ENCODE results near the gene SPAG7. TPM values are rescaled to one million over a fixed set of nuclear protein-coding genes. Genes with fewer than 3 reads are reported as not detected.
A peak's percentile ranks its signal among the peaks of the same experiment; 100 is the strongest.

SPAG7 gene
- total and polyA plus RNA-seq, 2 experiments from 2014 or later: 64.3 to 194 TPM

DNA sequence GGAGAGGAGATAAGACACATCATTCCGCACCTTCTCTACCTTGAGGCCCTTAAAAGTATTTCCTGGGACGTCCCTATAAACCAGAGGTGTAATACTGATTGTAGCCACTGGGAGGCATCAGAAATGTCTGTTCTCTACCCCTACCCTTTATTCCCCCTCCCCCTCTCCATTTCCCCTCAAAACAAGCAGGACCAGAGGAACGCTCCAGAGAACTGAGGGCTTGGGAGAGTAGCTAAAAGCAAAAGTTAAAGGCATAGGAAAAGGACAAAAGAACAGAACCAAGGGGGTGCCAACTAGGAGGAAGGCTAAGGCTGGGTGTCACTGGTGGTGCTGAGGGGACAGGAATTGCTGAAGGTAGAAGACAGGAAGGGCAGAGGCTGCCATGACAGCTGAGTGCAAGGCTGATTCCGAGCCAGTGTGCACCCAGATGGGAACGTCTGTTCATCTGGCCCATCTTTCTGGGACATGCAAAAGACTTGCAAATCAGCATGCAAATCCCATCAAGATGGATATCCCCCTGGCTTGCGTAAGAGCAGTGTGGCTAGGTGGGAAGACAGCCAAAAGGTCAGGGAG, 13.1 kb upstream of the SPAG7 start:
- peak; percentile 81 for DNase-seq (ENCODE audit: low spot score)
- H4K20me1 ChIP-seq (ENCODE audit: insufficient read depth, poor library complexity, severe bottlenecking): no peaks in the 10 kb centered on the region
- H2AFZ ChIP-seq: no peak overlapping the region
- WGBS (ENCODE audit: low lambda C conversion rate, missing lambda C conversion rate): 46% methylated on average over 6 of the region's 6 CpGs
- H3K36me3 ChIP-seq (replicated peaks; ENCODE audit: insufficient read depth, low read depth): no peaks in the 10 kb centered on the region
- H3K79me2 ChIP-seq: peaks cover under 1% of the 10 kb centered on the region
- H3K4me3 ChIP-seq: no peak overlapping the region
- no peaks in the 10 kb centered on the region for H3K9me3 ChIP-seq (ENCODE audit: low read depth)
- no peaks in the 10 kb centered on the region for H3K27me3 ChIP-seq
- H3K9me2 ChIP-seq (replicated peaks; ENCODE audit: insufficient read depth): no peaks in the 10 kb centered on the region
- H3K4me1 ChIP-seq (ENCODE audit: insufficient read depth): peaks cover 3% of the 10 kb centered on the region
- TF ChIP-seq, protein P1, sequence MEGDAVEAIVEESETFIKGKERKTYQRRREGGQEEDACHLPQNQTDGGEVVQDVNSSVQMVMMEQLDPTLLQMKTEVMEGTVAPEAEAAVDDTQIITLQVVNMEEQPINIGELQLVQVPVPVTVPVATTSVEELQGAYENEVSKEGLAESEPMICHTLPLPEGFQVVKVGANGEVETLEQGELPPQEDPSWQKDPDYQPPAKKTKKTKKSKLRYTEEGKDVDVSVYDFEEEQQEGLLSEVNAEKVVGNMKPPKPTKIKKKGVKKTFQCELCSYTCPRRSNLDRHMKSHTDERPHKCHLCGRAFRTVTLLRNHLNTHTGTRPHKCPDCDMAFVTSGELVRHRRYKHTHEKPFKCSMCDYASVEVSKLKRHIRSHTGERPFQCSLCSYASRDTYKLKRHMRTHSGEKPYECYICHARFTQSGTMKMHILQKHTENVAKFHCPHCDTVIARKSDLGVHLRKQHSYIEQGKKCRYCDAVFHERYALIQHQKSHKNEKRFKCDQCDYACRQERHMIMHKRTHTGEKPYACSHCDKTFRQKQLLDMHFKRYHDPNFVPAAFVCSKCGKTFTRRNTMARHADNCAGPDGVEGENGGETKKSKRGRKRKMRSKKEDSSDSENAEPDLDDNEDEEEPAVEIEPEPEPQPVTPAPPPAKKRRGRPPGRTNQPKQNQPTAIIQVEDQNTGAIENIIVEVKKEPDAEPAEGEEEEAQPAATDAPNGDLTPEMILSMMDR (IDR thresholded peaks at IDR 0.05; ENCODE audit: poor library complexity): peak; percentile 63
- TF ChIP-seq EZH2phosphoT487 (IDR thresholded peaks at IDR 0.05; ENCODE audit: low read depth, severe bottlenecking, unreplicated experiment): no peak
- no peak overlapping the region for H3K4me2 ChIP-seq
- H3K27ac ChIP-seq: no peak overlapping the region

DNA sequence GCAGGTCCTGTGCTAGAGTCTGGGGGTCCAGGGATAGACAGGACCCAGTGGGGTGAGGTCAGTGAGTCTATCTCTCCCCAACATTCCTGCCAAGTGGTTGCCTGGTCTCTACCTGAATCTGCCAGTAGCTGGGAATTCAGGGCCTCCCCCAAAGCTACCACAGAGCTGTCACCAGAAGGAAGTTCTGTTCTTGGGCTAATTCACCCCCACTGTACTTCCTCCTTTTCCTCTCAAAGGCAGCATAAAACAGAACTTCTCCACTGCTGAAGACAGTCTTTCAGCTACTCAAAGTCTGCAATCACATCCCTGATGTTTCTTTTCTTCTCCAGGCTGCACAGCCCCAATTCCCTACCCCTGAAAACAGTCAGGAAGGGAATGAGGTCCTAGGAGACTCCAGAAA, 11.1 kb upstream of the SPAG7 start:
- H2AFZ ChIP-seq: no peak overlapping the region
- H3K9me2 ChIP-seq (replicated peaks; ENCODE audit: insufficient read depth): no peaks in the 10 kb centered on the region
- no peak for DNase-seq (ENCODE audit: low spot score)
- H3K4me3 ChIP-seq: no peak overlapping the region
- no peaks in the 10 kb centered on the region for H3K36me3 ChIP-seq (replicated peaks; ENCODE audit: insufficient read depth, low read depth)
- H3K79me2 ChIP-seq: no peaks in the 10 kb centered on the region
- peaks cover 3% of the 10 kb centered on the region for H3K4me1 ChIP-seq (ENCODE audit: insufficient read depth)
- H3K4me2 ChIP-seq: no peak overlapping the region
- H3K9me3 ChIP-seq (ENCODE audit: low read depth): no peaks in the 10 kb centered on the region
- H4K20me1 ChIP-seq (ENCODE audit: insufficient read depth, poor library complexity, severe bottlenecking): no peaks in the 10 kb centered on the region
- H3K27me3 ChIP-seq: no peaks in the 10 kb centered on the region
- TF ChIP-seq EZH2 (IDR thresholded peaks at IDR 0.05; ENCODE audit: borderline replicate concordance): no peak
- TF ChIP-seq EZH2phosphoT487 (IDR thresholded peaks at IDR 0.05; ENCODE audit: low read depth, severe bottlenecking, unreplicated experiment): no peak
- TF ChIP-seq, protein P1 (IDR thresholded peaks at IDR 0.05; ENCODE audit: poor library complexity): no peak
- H3K27ac ChIP-seq: no peak overlapping the region

DNA sequence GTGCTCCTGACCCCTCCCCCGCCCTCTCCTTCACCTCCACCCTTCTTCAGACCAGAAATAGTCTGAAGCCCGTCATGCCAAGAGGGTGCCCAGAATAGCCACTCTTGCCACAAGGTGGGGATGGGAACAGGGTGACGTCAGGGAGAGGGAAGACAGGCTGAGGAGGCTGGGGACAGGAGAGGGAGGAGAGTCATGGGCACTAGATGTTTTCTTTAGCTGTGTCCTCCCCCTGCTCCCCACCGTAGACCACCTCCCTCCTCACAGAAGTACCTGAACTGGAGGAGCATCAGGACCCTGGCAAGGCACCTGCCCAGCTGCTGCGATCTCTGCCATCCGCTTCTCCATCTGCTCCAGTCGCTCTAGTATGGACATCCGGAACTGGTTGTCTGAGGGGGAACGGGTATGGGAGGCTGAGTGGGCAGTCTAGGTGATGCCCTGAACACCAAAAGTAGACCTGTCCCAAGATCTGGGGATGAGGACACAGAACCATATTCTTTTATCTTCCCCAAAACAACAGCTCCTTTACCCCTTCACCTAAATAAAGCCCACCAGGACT, 6.6 kb upstream of the SPAG7 start:
- no peak overlapping the region for H3K4me3 ChIP-seq
- no peaks in the 10 kb centered on the region for H4K20me1 ChIP-seq (ENCODE audit: insufficient read depth, poor library complexity, severe bottlenecking)
- DNase-seq (ENCODE audit: low spot score): no peak
- TF ChIP-seq, protein P1 (IDR thresholded peaks at IDR 0.05; ENCODE audit: poor library complexity): no peak
- TF ChIP-seq EZH2phosphoT487 (IDR thresholded peaks at IDR 0.05; ENCODE audit: low read depth, severe bottlenecking, unreplicated experiment): no peak
- no peak overlapping the region for H3K27ac ChIP-seq
- peaks cover 14% of the 10 kb centered on the region for H3K4me1 ChIP-seq (ENCODE audit: insufficient read depth)
- WGBS (ENCODE audit: low lambda C conversion rate, missing lambda C conversion rate): 95% methylated on average over 9 of the region's 9 CpGs
- H3K4me2 ChIP-seq: no peak overlapping the region
- peaks cover 41% of the 10 kb centered on the region for H3K79me2 ChIP-seq
- H3K36me3 ChIP-seq (replicated peaks; ENCODE audit: insufficient read depth, low read depth): no peaks in the 10 kb centered on the region
- no peak overlapping the region for H2AFZ ChIP-seq
- no peaks in the 10 kb centered on the region for H3K9me3 ChIP-seq (ENCODE audit: low read depth)
- H3K27me3 ChIP-seq: no peaks in the 10 kb centered on the region
- H3K9me2 ChIP-seq (replicated peaks; ENCODE audit: insufficient read depth): no peaks in the 10 kb centered on the region
